CD4-positive, alpha-beta T cell treated with Interleukin-2 at 100 ng/mL for 4 hours (primary cell): ENCODE measurements around the gene ABCF3.

Source experiments
- DNase-seq: peaks from one replicate; pipeline ENCODE4 v3.0.0-alpha.2; 2020; ENCODE audit warnings: low spot score

ABCF3 gene

DNA sequence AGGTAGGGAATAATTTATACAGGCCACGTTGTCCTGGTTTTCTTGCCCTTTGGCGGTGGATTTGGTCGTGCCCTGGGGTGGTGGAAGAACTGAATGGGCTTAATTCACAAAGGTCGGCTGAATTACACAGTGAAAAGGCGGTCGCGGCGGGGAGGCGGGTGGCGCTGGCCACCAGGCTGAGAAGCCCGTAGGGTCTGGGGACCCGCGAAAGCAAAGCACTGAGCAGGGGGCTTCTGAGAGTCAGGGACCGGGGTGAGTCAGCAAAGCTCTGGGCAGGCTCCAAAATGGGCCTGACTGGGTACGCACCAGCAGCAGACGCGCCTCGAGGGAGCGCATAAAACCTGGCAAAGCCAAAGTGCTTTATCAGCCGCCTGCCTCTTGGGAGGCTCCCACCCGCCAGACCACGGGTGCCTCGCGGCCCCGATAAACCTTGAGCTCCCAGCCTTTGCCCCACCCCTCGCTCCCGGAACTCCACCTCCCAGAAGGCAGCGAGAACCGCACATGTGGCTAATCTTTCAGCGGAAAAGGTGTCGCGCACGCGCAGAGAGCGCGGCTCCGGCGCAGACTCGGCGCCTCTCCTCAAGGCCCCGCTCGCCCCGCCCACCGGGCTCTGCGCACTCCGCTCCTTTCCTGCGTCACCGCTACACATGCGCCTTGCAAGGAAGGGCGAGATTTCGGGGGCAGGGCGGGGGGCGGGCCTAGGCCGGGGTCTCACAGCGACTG is 377 bp upstream of the ABCF3 start:
- DNase-seq = peak; percentile 99

- DNase-seq = no peak
These were observed 856 bp downstream of the ABCF3 start for GRCh38 chr3:184186902-184187207.

DNA sequence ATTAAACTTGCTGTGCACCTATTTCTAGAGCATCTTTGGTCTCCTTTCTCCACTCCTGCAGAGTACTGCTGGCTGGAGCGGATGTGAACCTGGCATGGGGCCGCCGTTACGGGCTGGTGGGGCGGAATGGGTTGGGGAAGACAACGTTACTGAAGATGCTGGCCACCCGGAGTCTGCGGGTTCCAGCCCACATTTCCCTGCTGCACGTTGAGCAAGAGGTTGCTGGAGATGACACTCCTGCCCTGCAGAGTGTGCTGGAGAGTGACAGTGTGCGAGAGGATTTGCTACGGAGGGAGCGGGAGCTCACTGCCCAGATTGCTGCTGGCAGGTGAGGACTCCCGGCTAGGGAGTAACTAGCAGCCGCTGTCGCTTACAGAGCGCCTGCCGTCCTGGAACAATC is 2.1 kb downstream of the ABCF3 start:
- DNase-seq = no peak

DNA sequence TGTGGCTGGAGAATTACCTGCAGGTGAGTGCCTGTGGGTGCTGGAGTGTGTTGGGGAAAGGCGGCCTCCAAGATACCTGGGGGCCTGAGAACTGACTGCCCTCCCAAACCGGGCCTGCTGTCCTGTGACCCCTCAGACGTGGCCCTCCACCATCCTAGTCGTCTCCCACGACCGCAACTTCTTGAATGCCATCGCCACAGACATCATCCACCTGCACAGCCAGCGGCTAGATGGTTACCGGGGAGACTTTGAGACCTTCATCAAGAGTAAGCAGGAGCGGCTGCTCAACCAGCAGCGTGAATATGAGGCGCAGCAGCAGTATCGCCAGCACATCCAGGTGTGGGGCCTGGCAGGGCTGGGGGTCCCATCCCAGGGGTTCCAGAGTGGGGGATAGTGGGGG is 3.4 kb downstream of the ABCF3 start:
- no peak for DNase-seq

- DNase-seq = no peak
These were observed 6.9 kb downstream of the ABCF3 start for GRCh38 chr3:184192889-184193288.

GRCh38 chr3:184193991-184194539 is 8.1 kb downstream of the ABCF3 start:
- DNase-seq = no peak

DNA sequence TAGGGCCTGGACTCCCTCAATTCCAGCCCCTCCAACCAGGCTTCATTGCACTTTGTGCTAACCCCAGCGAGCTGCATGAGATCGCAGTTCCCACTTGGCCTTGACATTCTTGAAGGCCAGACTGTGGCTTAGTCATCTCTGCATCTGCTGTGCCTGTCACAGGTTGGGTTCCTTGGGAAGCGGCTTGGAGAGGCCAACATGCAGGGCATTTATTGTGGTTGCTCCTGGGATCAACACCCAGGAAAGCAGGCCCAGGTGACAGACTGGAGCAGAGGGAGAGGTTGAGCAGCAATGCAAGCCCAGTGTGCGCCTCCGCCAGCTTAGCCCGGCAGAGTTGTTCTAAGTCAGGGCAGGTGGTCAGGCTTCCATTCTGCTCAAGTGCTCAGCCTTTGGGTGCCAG is 10.5 kb downstream of the ABCF3 start:
- no peak for DNase-seq

- DNase-seq = no peak
These were observed 12.5 kb downstream of the ABCF3 start for GRCh38 chr3:184198509-184198908.

DNA sequence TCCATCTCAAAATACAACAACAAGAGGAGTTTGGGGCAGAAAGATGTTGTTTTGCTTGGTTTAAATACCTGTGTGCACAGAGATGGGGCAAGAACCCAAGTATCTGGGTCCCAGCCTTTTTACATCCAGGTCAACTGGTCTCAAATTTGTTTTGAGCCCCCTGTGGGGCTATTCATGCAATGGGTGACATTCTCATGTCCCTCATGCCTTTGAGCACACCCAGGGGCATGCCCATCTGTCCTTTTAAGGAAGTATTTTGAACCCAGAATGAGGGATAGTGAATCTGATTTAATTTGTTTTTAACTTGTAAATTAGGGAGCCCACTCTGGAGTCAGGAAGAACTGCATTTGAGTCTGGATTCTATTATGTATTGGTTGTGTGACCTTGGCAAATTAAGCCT is 14.8 kb downstream of the ABCF3 start:
- no peak for DNase-seq

- DNase-seq = no peak
These were observed 17.5 kb downstream of the ABCF3 start for GRCh38 chr3:184203526-184203925.

- DNase-seq = no peak
These were observed 23.3 kb downstream of the ABCF3 start for GRCh38 chr3:184209146-184209923.

DNA sequence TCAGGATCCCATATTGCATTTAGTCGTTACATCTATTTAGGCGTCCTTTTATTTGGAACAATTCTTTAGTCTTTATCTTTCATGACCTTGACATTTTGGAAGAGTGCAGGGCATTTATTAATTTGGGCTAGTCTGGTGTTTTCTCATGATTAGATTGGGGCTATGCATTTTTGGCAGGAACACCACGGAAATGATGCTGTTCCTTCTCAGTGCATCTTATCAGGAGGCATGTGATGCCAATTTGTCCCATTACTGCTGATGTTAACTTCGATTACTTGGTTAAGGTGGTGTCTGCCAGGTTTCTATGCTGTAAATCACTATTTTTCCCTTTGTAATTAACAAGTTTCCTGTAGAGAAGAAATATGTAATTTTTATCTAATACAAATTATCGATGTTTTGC is 25.3 kb downstream of the ABCF3 start:
- no peak for DNase-seq

DNA sequence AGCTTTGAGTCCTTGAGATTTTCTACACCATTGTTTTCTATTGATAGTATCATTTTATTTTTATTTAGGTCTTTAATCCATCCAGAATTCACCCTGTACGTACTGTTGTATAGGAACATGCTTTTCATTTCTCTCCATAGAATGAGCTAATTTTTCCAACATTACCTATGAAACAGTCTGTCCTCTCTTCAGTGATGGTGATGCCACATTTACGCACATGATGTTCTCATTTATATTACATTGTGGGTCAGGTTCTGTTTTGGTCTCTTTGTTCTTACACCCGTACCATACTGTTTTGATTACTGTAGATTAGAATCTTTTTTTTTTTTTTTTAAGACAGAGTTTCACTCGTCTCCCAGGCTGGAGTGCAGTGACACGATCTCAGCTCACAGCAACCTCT is 25.7 kb downstream of the ABCF3 start:
- DNase-seq = no peak

GRCh38 chr3:184218814-184219213 is 32.8 kb downstream of the ABCF3 start:
- no peak for DNase-seq

DNA sequence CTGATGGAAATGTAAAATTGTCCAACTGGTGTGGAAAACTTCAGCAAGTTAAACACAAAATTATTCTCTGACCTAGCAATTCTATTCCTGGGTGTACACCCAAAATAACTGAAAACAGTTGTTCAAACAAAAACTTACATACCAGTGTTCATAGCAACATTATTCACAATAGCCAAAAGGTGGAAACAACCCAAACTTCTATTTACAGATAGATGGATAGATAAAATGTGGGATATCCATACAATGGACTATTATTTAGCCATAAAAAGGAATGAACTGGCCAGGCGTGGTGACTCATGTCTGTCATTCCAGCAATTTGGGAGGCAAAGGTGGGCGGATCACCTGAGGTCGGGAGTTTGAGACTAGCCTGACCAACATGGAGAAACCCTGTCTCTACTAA is 36.5 kb downstream of the ABCF3 start:
- DNase-seq = no peak

DNA sequence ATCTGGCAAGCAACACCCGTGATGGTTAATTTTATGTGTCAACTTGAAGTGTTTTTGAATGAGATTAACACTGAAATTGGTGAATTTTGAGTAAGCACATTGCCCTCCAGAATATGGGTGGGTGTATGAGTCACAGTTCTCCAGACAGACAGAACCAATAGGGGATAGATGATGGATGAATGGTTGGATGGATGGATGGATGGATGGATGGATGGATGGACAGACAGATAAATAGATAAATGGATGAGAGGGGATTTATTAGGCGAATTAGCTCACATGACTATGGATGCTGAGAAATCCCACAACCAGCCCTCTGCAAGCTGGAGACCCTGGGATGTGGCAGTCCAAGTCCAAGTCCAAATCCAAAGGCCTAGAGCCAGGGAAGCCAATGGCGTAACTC is 37.9 kb downstream of the ABCF3 start:
- DNase-seq = no peak

DNA sequence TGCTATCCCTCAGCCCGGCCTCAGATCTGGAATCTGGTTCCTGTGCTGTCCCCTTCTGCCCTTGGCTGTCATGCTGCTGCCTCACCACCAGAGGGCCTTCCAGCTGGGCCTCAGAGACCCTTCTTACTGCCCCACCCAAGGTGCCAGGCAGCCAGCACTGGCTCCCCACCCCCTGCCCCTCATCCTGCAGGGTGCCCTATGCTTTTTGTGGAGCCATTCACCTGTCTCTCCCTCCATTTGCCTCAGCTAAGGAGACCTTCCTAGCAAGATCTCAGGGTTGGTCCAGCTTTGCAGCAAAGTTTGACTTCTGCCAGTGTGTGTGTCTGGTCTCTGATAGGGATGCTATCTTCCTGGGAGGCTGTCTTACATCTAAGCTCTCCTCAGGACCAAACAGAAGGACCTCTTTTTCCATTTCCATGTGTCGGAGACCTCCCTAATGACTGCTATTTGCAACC is 41.5 kb downstream of the ABCF3 start:
- DNase-seq = peak; percentile 60

- no peak for DNase-seq
These were observed 42.6 kb downstream of the ABCF3 start for GRCh38 chr3:184228376-184229137.

DNA sequence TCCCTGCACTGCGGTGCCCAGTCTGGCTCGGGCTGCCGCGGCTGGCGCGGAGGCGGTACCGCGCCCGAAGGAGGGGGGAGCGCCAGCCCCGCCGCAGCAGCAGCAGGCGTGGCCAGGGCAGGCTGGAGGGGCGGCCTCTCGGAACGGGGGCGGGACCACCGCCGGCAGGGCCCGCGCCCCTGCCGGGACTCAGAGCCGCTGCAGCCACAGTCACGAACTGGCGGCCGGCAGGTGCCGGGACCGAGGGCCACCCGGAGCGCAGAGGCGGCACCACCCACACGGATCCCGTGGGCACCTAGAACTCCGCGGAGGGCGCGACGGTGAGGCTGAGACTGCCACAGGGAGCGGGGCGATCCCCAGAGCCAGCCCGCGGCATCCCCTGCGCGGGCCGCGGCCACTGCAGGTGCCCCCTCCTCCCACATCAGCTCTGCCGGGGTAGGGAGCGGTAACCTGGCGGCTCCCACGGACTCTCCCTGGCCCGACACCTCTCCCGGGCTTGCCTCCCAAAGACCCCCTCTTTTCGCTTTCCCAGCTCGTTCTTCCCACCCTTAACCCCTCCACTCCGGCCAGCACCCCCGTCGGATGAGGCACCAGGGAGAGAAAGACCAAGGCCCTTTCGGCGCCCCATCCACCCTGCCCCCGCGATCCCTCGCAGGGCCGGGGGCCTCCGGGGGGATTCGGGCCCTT is 43.5 kb downstream of the ABCF3 start, which contains the start of gene VWA5B2:
Gene VWA5B2, plus strand, starts transcription at position 192 of the 687 bp plus-strand sequence. CDS start 944 bp downstream, outside the sequence.
- DNase-seq = peak; percentile 70

GRCh38 chr3:184230081-184230602 is 44.1 kb downstream of the ABCF3 start:
- DNase-seq = no peak
